H9 (cell line): ENCODE measurements around the gene ATOSB. TPM values are rescaled to one million over a fixed set of nuclear protein-coding genes. Genes with fewer than 3 reads are reported as not detected.

Source experiments
- DNase-seq: peaks from one replicate; pipeline ENCODE4 v3.0.0-alpha.2; 2017
- H2AFZ ChIP-seq: one replicate; pipeline ENCODE4 v1.6.1; 2013; ENCODE audit warnings: mild to moderate bottlenecking, low read length, control low read depth, moderate library complexity
- H2AK5ac ChIP-seq: 2 replicates; pipeline ENCODE4 v1.6.1; 2013; ENCODE audit warnings: low read length, control low read depth, mixed read lengths; ENCODE audit not compliant: insufficient read length
- H2BK120ac ChIP-seq: one replicate; pipeline ENCODE4 v1.6.1; 2013; ENCODE audit warnings: low read depth, mild to moderate bottlenecking, low read length, control low read depth, inconsistent platforms; ENCODE audit not compliant: poor library complexity, severe bottlenecking
- H2BK12ac ChIP-seq: 2 replicates; pipeline ENCODE4 v1.6.1; 2013; ENCODE audit warnings: low read length, control low read depth, mixed read lengths, low read depth; ENCODE audit not compliant: insufficient read length
- H2BK15ac ChIP-seq: 2 replicates; pipeline ENCODE4 v1.6.1; 2013; ENCODE audit warnings: low read depth, low read length, control low read depth
- H2BK20ac ChIP-seq: one replicate; pipeline ENCODE4 v1.6.1; 2013; ENCODE audit warnings: low read depth, mild to moderate bottlenecking, low read length, control low read depth, inconsistent platforms; ENCODE audit not compliant: poor library complexity, severe bottlenecking
- H2BK5ac ChIP-seq: 2 replicates; pipeline ENCODE4 v1.6.1; 2013; ENCODE audit warnings: low read length, control low read depth, mixed read lengths; ENCODE audit not compliant: insufficient read length
- H3K14ac ChIP-seq: 2 replicates; pipeline ENCODE4 v1.6.1; 2013; ENCODE audit warnings: low read length, control low read depth; ENCODE audit not compliant: insufficient read depth
- H3K18ac ChIP-seq: 2 replicates; pipeline ENCODE4 v1.6.1; 2013; ENCODE audit warnings: low read depth, mild to moderate bottlenecking, mixed read lengths, low read length, control low read depth; ENCODE audit not compliant: insufficient read length
- H3K23ac ChIP-seq: 2 replicates; pipeline ENCODE4 v1.6.1; 2013; ENCODE audit warnings: low read length, control low read depth, mixed read lengths, low read depth; ENCODE audit not compliant: insufficient read length
- H3K23me2 ChIP-seq: 2 replicates; pipeline ENCODE4 v1.6.1; 2013; ENCODE audit warnings: low read depth, mild to moderate bottlenecking, mixed read lengths, low read length, control low read depth; ENCODE audit not compliant: insufficient read length, poor library complexity, severe bottlenecking
- H3K27ac ChIP-seq: 2 replicates; pipeline ENCODE4 v1.5.1; 2013; ENCODE audit warnings: low read length, control low read depth, mixed read lengths, low read depth; ENCODE audit not compliant: insufficient read length
- H3K27me3 ChIP-seq: 2 replicates; pipeline ENCODE4 v1.6.1; 2013; ENCODE audit warnings: low read length, control low read depth, inconsistent platforms; ENCODE audit not compliant: insufficient read depth
- H3K4ac ChIP-seq: 2 replicates; pipeline ENCODE4 v1.6.1; 2013; ENCODE audit warnings: low read depth, mild to moderate bottlenecking, control low read depth, inconsistent platforms, low read length, moderate library complexity
- H3K4me1 ChIP-seq: 2 replicates; pipeline ENCODE4 v1.6.1; 2013; ENCODE audit warnings: low read length, control low read depth, inconsistent platforms; ENCODE audit not compliant: insufficient read depth
- H3K4me2 ChIP-seq: 2 replicates; pipeline ENCODE4 v1.6.1; 2013; ENCODE audit warnings: low read length, control low read depth, mixed read lengths; ENCODE audit not compliant: insufficient read length, insufficient read depth
- H3K56ac ChIP-seq: 2 replicates; pipeline ENCODE4 v1.6.1; 2013; ENCODE audit warnings: low read depth, mild to moderate bottlenecking, mixed read lengths, low read length, control low read depth; ENCODE audit not compliant: insufficient read length
- H3K79me1 ChIP-seq: 2 replicates; pipeline ENCODE4 v1.6.1; 2013; ENCODE audit warnings: low read depth, mild to moderate bottlenecking, moderate library complexity, low read length, control low read depth, inconsistent platforms; ENCODE audit not compliant: insufficient read depth, poor library complexity, severe bottlenecking
- H3K79me2 ChIP-seq: 2 replicates; pipeline ENCODE4 v1.6.1; 2013; ENCODE audit warnings: low read length, control low read depth, inconsistent platforms; ENCODE audit not compliant: insufficient read depth
- H3K9ac ChIP-seq: 2 replicates; pipeline ENCODE4 v1.6.1; 2013; ENCODE audit warnings: low read length, control low read depth, mixed read lengths; ENCODE audit not compliant: insufficient read length; ENCODE audit errors: extremely low read depth
- H3K9me3 ChIP-seq: one replicate; pipeline ENCODE4 v1.6.1; 2013; ENCODE audit warnings: low read depth, low read length, inconsistent platforms; ENCODE audit not compliant: control insufficient read depth
- H3T11ph ChIP-seq: one replicate; pipeline ENCODE4 v1.6.1; 2013; ENCODE audit warnings: mild to moderate bottlenecking, low read length, control low read depth, inconsistent platforms
- H4K20me1 ChIP-seq: one replicate; pipeline ENCODE4 v1.6.1; 2013; ENCODE audit not compliant: control insufficient read depth, insufficient read length, insufficient read depth
- H4K5ac ChIP-seq: 2 replicates; pipeline ENCODE4 v1.6.1; 2013; ENCODE audit warnings: low read depth, mild to moderate bottlenecking, mixed read lengths, low read length, control low read depth; ENCODE audit not compliant: insufficient read length
- H4K8ac ChIP-seq: replicated peaks from 2 replicates; pipeline ENCODE4 v1.6.1; 2013; ENCODE audit warnings: low read length, control low read depth, mixed read lengths, low read depth; ENCODE audit not compliant: insufficient read length
- H4K91ac ChIP-seq: 2 replicates; pipeline ENCODE4 v1.6.1; 2013; ENCODE audit warnings: low read depth, mild to moderate bottlenecking, moderate library complexity, mixed read lengths, low read length, control low read depth; ENCODE audit not compliant: insufficient read length
- H3K27ac Mint-ChIP-seq, 3 experiments: 2 replicates in 2 of 3; 3 replicates in 1 of 3; pipeline ENCODE4 v1.8.0; 2020 to 2021; ENCODE audit warnings: mixed read lengths in 3 of 3, mild to moderate bottlenecking in 1 of 3, moderate library complexity in 1 of 3
- H3K27me3 Mint-ChIP-seq: 2 replicates; pipeline ENCODE4 v1.8.0; 2021; ENCODE audit warnings: low read depth, mild to moderate bottlenecking, moderate library complexity, mixed read lengths
- H3K36me3 Mint-ChIP-seq, 3 experiments: 2 replicates in 2 of 3; 3 replicates in 1 of 3; pipeline ENCODE4 v1.8.0; 2020 to 2021; ENCODE audit warnings: low read depth in 3 of 3, mixed read lengths in 3 of 3; ENCODE audit not compliant: insufficient read depth in 1 of 3
- H3K4me1 Mint-ChIP-seq, 2 experiments: 2 replicates each; pipeline ENCODE4 v1.8.0; 2020; ENCODE audit warnings: mixed read lengths in 2 of 2
- H3K4me3 Mint-ChIP-seq, 2 experiments: 2 replicates in 1 of 2; 3 replicates in 1 of 2; pipeline ENCODE4 v1.8.0; 2020 to 2021; ENCODE audit warnings: mild to moderate bottlenecking in 2 of 2, mixed read lengths in 2 of 2, moderate library complexity in 1 of 2
- H3K9me3 Mint-ChIP-seq, 2 experiments: 2 replicates in 1 of 2; 3 replicates in 1 of 2; pipeline ENCODE4 v1.8.0; 2020; ENCODE audit warnings: mild to moderate bottlenecking in 2 of 2, mixed read lengths in 2 of 2, moderate library complexity in 1 of 2
- CTCF ChIP-seq: fragments of 200-600 bp; sonication (generic); conservative IDR thresholded peaks from 3 replicates; pipeline ENCODE4 v1.8.0; 2021; ENCODE audit warnings: antibody characterized with exemption, mild to moderate bottlenecking
- WGBS: extraction: QIAGEN DNeasy Blood & Tissue Kit; methylation state at CpG from one replicate; pipeline ENCODE4 v1.1.7; 2013; ENCODE audit warnings: missing lambda C conversion rate, low lambda C conversion rate, mixed read lengths; ENCODE audit not compliant: insufficient read length; ENCODE audit errors: extremely low coverage; 5-methylcytosine and 5-hydroxymethylcytosine counted together
- total RNA-seq: library from RNA; stranded (reverse); gene quantifications from 2 replicates; pipeline ENCODE4 v1.2.1, GENCODE V29; 2021

The ATOSB gene
- total RNA-seq, 1 experiment from 2014 or later: 5.6 TPM

GRCh38 chr9:35142037-35142436 is 26.4 kb upstream of the ATOSB start:
- no peak overlapping the region for H2BK120ac ChIP-seq
- peaks cover 15% of the 10 kb centered on the region for H3K9me3 ChIP-seq
- H3K23ac ChIP-seq: no peak overlapping the region
- no CpG with 5 or more reads among the region's 5 CpGs for WGBS
- no peak overlapping the region for H2BK12ac ChIP-seq
- no peak overlapping the region for H2BK20ac ChIP-seq
- H2BK15ac ChIP-seq: no peak overlapping the region
- Mint-ChIP-seq H3K9me3 (peaks cover 40 to 52% of the 10 kb centered on the region in 2 experiments), H3K4me1 (peaks cover 0 to 3% of the 10 kb centered on the region in 2 experiments; a peak in 2 of 4 replicates), H3K27ac (no peak overlapping the region), H3K27me3 (peaks cover 7% of the 10 kb centered on the region), H3K36me3 (peaks cover 9 to 20% (median 16%) of the 10 kb centered on the region in 3 experiments), H3K4me3 (no peak overlapping the region)
- H3K14ac ChIP-seq: no peak overlapping the region
- H4K5ac ChIP-seq: no peak overlapping the region
- H3K9ac ChIP-seq: no peak overlapping the region
- no peak for DNase-seq
- no peaks in the 10 kb centered on the region for H3K79me2 ChIP-seq
- no peaks in the 10 kb centered on the region for H3K27me3 ChIP-seq
- H3K79me1 ChIP-seq: no peaks in the 10 kb centered on the region
- H3K27ac ChIP-seq: no peak overlapping the region
- no peaks in the 10 kb centered on the region for H3K4me1 ChIP-seq
- no peak overlapping the region for H3K4ac ChIP-seq
- no peak overlapping the region for H4K8ac ChIP-seq
- no peak overlapping the region for H2AK5ac ChIP-seq
- H4K20me1 ChIP-seq: no peaks in the 10 kb centered on the region
- H3K23me2 ChIP-seq: no peaks in the 10 kb centered on the region
- no peak overlapping the region for H3T11ph ChIP-seq
- no peak overlapping the region for H3K4me2 ChIP-seq
- no peak overlapping the region for H4K91ac ChIP-seq
- no peak overlapping the region for H2BK5ac ChIP-seq
- no peak overlapping the region for H2AFZ ChIP-seq
- no peak overlapping the region for H3K56ac ChIP-seq
- no peak overlapping the region for H3K18ac ChIP-seq
- no peak for TF ChIP-seq CTCF
